IPS DF 19.7 (cell line): ENCODE data around the gene DGKQ.

ENCODE experiments used
- DNase-seq: peaks from one replicate; pipeline ENCODE4 v3.0.0-alpha.2; 2013; ENCODE audit warnings: low read depth, low spot score

DGKQ gene

GRCh38 chr4:962231-963208 lies 10.8 kb downstream of the DGKQ start:
- DNase-seq: no peak

- DNase-seq: no peak
These were observed 11.8 kb downstream of the DGKQ start for GRCh38 chr4:961351-962230.

- no peak for DNase-seq
These were observed 12.6 kb downstream of the DGKQ start for GRCh38 chr4:960636-961350.

- no peak for DNase-seq
These were observed 13.2 kb downstream of the DGKQ start for GRCh38 chr4:960140-960635.

DNA sequence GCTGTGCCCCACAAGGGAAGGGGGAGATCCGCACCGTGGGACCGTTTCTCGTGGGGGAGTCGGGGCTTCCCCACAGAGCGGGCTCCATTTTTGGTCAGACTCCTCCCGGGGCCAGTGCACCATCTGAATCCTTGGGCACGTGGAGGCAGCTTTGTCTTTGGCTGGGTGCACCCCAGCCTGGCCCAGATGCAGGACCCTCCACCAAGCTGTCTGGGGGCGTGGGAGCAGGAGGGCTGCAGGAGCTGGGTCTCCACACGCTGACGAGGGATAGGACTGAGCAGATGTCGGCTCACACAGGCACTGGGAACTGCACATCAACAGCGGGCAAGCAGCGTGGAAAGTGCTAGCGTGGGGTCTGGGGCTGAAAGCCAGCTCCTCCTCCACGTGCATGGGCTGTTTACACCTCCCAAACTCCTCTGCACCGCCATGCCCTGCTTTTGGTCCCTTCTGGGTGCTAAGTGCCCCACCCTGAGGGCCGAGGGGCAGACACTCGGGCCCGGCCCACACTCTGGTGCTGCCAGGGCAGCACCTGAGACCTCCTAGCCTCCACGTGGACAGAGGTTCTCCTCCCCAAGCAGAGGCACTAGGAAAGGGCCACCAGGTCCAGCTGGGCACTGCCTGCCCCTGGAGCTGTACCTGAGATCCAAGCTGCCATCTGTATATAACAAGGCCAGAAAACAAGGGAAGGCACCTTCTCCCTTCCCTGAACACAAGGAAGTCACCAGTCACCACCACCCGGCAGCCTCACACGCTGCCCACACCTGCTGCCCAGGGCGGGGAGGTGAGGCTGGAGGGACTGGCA lies 13.8 kb downstream of the DGKQ start:
- DNase-seq: no peak

- no peak for DNase-seq
These were observed 14.6 kb downstream of the DGKQ start for GRCh38 chr4:958696-959337.

DNA sequence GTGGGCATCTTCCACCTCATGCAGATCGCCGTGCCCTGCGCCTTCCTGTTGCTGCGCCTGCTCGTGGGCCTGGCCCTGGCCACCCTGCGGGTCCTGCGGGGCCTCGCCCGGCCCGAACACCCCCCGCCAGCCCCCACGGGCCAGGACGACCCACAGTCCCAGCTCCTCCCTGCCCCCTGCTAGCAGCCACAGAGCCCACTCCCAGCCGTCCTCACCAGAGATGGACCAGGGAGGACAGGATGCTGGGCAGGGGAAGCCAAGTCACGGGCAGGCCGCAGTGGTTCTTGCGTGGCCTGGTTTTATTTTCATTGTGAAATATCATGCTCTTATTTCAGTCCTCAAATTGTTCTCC lies 15.1 kb downstream of the DGKQ start:
- no peak for DNase-seq

- DNase-seq: no peak
These were observed 15.6 kb downstream of the DGKQ start for GRCh38 chr4:957581-958313.

DNA sequence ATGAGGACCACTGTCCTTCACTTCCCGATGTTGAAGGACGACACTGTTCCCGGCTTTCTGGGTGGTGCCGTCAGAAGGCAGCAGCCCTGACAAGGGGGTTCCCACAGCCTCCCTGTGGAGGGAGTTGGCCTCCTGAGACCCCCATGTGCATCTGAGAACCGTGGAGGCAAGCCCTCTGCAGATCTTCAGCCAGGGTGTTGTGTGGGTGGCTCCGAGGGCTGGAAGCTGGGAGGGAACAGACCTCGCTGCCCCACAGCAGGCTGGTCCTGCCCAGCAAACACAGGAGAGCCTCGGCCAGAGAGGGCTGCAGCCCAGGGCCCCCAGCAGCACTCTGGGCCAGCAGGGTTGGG lies 16.2 kb downstream of the DGKQ start:
- no peak for DNase-seq

GRCh38 chr4:956531-957230 lies 16.7 kb downstream of the DGKQ start:
- no peak for DNase-seq

GRCh38 chr4:955931-956381 lies 17.4 kb downstream of the DGKQ start:
- DNase-seq: no peak

- no peak for DNase-seq
These were observed 18.0 kb downstream of the DGKQ start for GRCh38 chr4:955161-955921.

DNA sequence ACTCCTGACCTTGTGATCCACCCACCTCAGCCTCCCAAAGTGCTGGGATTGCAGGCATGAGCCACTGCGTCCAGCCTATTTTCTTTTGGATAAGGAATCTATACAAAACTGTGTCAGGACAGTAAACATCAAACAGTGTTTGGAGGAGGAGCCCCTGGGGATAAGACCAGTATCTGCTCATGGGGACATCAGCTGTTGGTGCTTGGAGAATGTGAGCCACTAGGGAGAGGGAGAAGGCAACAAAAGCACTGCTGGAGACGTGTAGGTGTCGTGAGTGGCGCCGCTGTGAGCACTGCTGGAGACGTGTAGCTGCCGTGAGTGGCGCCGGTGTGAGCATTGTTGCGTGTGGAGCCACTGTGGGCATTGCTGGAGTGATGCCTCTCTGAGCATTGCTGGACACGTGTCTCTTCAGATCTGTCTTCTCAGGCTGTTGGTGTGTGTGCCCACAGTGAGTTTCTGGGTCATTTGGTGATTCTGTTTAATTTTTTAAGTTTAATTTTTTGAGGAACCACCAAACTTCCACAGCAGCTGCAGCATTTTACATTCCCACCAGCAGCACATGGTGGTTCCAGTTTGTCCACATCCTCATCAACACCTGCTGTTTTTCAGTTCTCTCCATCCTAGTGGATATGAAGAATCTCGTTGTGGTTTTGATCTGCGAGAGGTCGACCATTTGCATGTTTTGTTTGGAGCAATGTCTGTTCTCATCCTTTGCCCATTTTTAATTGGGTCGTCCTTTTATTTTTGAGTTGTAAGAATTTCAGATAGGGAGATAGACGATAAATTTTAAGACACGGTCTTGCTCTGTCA lies 19.0 kb downstream of the DGKQ start:
- no peak for DNase-seq

GRCh38 chr4:953574-953915 lies 19.8 kb downstream of the DGKQ start:
- DNase-seq: no peak

GRCh38 chr4:952881-953573 lies 20.3 kb downstream of the DGKQ start:
- no peak for DNase-seq

GRCh38 chr4:951594-952468 lies 21.5 kb downstream of the DGKQ start:
- no peak for DNase-seq
